NCI-H2171 (cell line): ENCODE measurements around the gene TIMM23.

Source experiments
- DNase-seq: peaks from one replicate; lab custom pipeline; 2025; lab: John Stamatoyannopoulos, UW

TIMM23 gene

GRCh38 chr10:46052791-46053375 lies 80.6 kb downstream of the TIMM23 start:
- DNase-seq = no peak
